Fibroblast of the aortic adventitia (primary cell): Measurements from ENCODE around the gene UAP1L1. TPM values are rescaled to one million over a fixed set of nuclear protein-coding genes. Genes with fewer than 3 reads are reported as not detected.
"Not testable (repeated sequence)": the region's sequence is repeated elsewhere in the genome, so short reads cannot be mapped to it uniquely, and the experiment has no call there.

ENCODE experiments used
- DNase-seq: peaks from one replicate; pipeline ENCODE4 v3.0.0-alpha.2; 2010; ENCODE audit warnings: low read depth
- H3K4me3 ChIP-seq: 2 replicates; pipeline ENCODE4 v1.5.1; 2011; ENCODE audit warnings: low read depth, mild to moderate bottlenecking, control low read depth, low read length, moderate library complexity
- total RNA-seq: library from RNA; depleted of rRNA; stranded (reverse); fragments of >200 nt; gene quantifications from 2 replicates; pipeline ENCODE4 v1.2.3, GENCODE V29; 2012; ENCODE audit warnings: low replicate concordance
- TF ChIP-seq, protein P1 (sequence below): IDR thresholded peaks from 2 replicates; pipeline ENCODE4 v1.5.1; 2011; ENCODE audit warnings: mild to moderate bottlenecking, low read length, control low read depth, inconsistent platforms; ENCODE audit not compliant: insufficient read depth

Gene UAP1L1
- total RNA-seq, 1 donor, result 12.7 TPM

- H3K4me3 ChIP-seq, result no peak within 1 kb of the TSS
- no peak for DNase-seq
- TF ChIP-seq, protein P1, sequence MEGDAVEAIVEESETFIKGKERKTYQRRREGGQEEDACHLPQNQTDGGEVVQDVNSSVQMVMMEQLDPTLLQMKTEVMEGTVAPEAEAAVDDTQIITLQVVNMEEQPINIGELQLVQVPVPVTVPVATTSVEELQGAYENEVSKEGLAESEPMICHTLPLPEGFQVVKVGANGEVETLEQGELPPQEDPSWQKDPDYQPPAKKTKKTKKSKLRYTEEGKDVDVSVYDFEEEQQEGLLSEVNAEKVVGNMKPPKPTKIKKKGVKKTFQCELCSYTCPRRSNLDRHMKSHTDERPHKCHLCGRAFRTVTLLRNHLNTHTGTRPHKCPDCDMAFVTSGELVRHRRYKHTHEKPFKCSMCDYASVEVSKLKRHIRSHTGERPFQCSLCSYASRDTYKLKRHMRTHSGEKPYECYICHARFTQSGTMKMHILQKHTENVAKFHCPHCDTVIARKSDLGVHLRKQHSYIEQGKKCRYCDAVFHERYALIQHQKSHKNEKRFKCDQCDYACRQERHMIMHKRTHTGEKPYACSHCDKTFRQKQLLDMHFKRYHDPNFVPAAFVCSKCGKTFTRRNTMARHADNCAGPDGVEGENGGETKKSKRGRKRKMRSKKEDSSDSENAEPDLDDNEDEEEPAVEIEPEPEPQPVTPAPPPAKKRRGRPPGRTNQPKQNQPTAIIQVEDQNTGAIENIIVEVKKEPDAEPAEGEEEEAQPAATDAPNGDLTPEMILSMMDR, result no peak
Observed at GRCh38 chr9:137031904-137032640, 45.2 kb upstream of the UAP1L1 start, which contains the start of gene FUT7. FUT7 (minus strand) TSS chr9:137032088; CDS start chr9:137031991, 97 bp downstream.

- no peak for DNase-seq
- TF ChIP-seq, protein P1, result no peak
- H3K4me3 ChIP-seq, result no peak overlapping the region
Observed at GRCh38 chr9:137032858-137033257, 44.5 kb upstream of the UAP1L1 start.

DNA sequence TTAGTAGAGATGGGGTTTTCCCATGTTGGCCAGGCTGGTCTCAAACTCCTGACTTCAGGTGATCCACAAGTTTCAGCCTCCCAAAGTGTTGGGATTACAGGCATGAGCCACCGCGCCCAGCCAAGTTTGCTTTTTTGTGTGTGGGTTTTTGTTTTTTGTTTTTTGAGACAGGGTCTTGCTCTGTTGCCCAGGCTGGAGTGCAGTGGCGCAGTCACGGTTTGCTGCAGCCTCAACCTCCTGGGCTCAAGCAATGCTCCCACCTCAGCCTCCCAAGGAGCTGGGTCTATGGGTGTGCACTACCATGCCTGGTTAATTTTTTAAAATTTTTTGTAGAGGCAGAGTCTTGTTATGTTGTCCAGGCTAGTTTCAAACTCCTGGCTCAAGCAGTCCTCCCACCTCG lies 43.8 kb upstream of the UAP1L1 start:
- DNase-seq, H3K4me3 ChIP-seq: not testable (repeated sequence)

DNA sequence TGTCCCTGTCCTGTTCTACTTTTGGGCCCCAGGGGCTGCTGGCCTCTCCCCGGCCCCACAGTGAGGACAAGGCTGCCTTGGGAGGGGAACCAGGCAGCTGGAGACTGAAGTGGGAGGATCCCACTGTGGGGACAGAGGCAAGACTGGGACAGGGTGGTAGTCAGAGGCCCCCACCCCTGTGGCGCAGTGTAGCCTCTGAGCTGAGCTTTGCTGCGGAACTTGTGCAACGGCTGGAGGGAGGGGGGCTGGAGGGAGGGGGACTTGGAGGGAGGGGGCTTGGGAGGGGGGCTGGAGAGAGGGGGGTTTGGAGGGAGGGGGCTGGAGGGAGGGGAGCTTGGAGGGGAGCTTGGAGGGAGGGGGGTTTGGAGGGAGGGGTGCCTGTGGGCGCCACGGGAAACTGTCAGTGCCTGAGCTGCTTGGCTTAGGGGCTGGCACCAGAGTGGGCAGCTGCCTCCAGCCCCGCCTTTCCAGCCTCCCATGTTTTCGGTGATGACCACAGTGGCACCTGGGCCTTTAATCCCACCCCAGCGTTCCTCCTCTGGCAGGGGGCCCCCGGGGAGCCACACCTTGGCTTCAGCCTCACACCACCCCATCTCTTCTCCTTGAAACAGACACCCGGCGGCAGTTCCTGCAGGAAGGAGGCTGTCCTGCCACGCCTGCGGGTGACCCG lies 43.1 kb upstream of the UAP1L1 start:
- H3K4me3 ChIP-seq, result no peak overlapping the region
- no peak for DNase-seq
- TF ChIP-seq, protein P1, result no peak

- TF ChIP-seq, protein P1, result peak; percentile 93
- H3K4me3 ChIP-seq, result no peak overlapping the region
- peak; percentile 85 for DNase-seq
Observed at GRCh38 chr9:137034709-137035506, 42.4 kb upstream of the UAP1L1 start.

GRCh38 chr9:137035507-137035834 lies 41.8 kb upstream of the UAP1L1 start:
- no peak for DNase-seq
- TF ChIP-seq, protein P1, result no peak
- no peak overlapping the region for H3K4me3 ChIP-seq

DNA sequence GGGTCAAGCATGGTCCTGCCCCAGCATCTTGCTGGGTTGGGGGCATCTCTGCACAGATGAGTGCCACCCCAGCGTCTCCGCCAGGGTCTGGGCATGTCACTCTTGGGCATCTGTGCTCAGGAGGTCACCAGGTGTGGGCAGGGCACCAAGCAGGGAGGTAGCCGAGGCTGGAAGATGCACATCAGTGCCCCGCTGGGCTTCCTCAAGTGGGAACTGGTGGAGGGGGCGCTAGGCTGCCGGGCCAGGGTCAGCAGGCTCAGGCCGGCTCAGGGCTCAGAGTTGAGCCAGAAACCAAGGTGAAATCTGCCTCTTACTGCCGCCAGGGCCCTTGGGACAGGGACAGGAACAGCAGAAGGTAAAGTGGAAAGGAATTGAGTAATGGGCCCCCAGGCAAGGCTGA lies 41.4 kb upstream of the UAP1L1 start:
- TF ChIP-seq, protein P1, result no peak

More for the DNA sequence above, 41.4 kb upstream of the UAP1L1 start:
- no peak overlapping the region for H3K4me3 ChIP-seq
- DNase-seq, result no peak
